ENCODE results near the gene SDK1.

DNA sequence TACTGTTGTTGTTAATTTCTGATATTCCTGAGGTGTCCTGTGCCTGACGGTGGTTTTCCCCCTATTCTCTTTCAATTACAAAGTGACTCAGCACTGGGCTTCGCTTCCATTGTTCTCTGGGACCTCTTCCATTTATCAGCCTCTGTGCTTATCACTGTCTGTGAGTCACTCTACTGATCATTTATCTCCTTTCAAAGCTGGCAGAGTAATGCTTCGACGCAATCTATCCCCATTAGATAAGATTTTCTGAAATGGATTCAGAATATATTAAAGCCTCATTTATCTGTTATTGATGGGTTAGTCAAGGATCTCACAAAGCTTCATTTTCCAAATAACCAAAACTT is 679.2 kb downstream of the SDK1 start:
- TF ChIP-seq, protein P1, sequence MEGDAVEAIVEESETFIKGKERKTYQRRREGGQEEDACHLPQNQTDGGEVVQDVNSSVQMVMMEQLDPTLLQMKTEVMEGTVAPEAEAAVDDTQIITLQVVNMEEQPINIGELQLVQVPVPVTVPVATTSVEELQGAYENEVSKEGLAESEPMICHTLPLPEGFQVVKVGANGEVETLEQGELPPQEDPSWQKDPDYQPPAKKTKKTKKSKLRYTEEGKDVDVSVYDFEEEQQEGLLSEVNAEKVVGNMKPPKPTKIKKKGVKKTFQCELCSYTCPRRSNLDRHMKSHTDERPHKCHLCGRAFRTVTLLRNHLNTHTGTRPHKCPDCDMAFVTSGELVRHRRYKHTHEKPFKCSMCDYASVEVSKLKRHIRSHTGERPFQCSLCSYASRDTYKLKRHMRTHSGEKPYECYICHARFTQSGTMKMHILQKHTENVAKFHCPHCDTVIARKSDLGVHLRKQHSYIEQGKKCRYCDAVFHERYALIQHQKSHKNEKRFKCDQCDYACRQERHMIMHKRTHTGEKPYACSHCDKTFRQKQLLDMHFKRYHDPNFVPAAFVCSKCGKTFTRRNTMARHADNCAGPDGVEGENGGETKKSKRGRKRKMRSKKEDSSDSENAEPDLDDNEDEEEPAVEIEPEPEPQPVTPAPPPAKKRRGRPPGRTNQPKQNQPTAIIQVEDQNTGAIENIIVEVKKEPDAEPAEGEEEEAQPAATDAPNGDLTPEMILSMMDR (IDR thresholded peaks at IDR 0.05), result no peak
- TF ChIP-seq POLR2A (IDR thresholded peaks at IDR 0.05), result no peak
